Transverse colon (tissue), 4 donors: Measurements from ENCODE around the gene MALL.
"Not testable (repeated sequence)": the region's sequence is repeated elsewhere in the genome, so short reads cannot be mapped to it uniquely, and the experiment has no call there.

Experiments used
- EP300 ChIP-seq: sonication (generic); formaldehyde crosslinking; IDR thresholded peaks from one replicate; pipeline ENCODE4 v1.6.1; 2017; ENCODE audit warnings: antibody characterized with exemption, low read depth
- POLR2A ChIP-seq: fragments of 450-650 bp; IDR thresholded peaks from one replicate; pipeline ENCODE4 v1.6.1; 2016; ENCODE audit warnings: antibody characterized with exemption, mild to moderate bottlenecking, moderate library complexity
- POLR2AphosphoS5 ChIP-seq, 3 donors: sonication (generic); formaldehyde crosslinking; IDR thresholded peaks; one replicate each; pipeline ENCODE4 v1.6.1; 2016; ENCODE audit warnings: antibody characterized with exemption in 3 of 3
- TF ChIP-seq, protein P1 (sequence below), 5 experiments: fragments of 200-600 bp in 3 of 5; fragments of 450-650 bp in 2 of 5; sonication (generic) in 3 of 5; IDR thresholded peaks; 1 replicate in 2 of 5; 2 replicates in 3 of 5; pipeline ENCODE4 v1.5.1; 2016 to 2017; ENCODE audit warnings: antibody characterized with exemption in 5 of 5, inconsistent platforms in 3 of 5, mild to moderate bottlenecking in 2 of 5, moderate library complexity in 1 of 5

GRCh38 chr2:110058034-110058433, 57.6 kb downstream of the MALL start:
- TF ChIP-seq, protein P1, sequence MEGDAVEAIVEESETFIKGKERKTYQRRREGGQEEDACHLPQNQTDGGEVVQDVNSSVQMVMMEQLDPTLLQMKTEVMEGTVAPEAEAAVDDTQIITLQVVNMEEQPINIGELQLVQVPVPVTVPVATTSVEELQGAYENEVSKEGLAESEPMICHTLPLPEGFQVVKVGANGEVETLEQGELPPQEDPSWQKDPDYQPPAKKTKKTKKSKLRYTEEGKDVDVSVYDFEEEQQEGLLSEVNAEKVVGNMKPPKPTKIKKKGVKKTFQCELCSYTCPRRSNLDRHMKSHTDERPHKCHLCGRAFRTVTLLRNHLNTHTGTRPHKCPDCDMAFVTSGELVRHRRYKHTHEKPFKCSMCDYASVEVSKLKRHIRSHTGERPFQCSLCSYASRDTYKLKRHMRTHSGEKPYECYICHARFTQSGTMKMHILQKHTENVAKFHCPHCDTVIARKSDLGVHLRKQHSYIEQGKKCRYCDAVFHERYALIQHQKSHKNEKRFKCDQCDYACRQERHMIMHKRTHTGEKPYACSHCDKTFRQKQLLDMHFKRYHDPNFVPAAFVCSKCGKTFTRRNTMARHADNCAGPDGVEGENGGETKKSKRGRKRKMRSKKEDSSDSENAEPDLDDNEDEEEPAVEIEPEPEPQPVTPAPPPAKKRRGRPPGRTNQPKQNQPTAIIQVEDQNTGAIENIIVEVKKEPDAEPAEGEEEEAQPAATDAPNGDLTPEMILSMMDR (IDR thresholded peaks at IDR 0.05), result not testable (repeated sequence)
- TF ChIP-seq EP300; POLR2A; POLR2AphosphoS5 (IDR thresholded peaks at IDR 0.05): not testable (repeated sequence)
